ENCODE data around the gene AMN1. TPM values are rescaled to one million over a fixed set of nuclear protein-coding genes. Genes with fewer than 3 reads are reported as not detected.
"Not testable (repeated sequence)": the region's sequence is repeated elsewhere in the genome, so short reads cannot be mapped to it uniquely, and the experiment has no call there.

Gene AMN1
- total RNA-seq, 1 donor from 2014 or later: 3.9 TPM

- no peak for TF ChIP-seq EZH2 (IDR thresholded peaks at IDR 0.05; ENCODE audit: insufficient read depth, low read length)
- TF ChIP-seq, protein P1, sequence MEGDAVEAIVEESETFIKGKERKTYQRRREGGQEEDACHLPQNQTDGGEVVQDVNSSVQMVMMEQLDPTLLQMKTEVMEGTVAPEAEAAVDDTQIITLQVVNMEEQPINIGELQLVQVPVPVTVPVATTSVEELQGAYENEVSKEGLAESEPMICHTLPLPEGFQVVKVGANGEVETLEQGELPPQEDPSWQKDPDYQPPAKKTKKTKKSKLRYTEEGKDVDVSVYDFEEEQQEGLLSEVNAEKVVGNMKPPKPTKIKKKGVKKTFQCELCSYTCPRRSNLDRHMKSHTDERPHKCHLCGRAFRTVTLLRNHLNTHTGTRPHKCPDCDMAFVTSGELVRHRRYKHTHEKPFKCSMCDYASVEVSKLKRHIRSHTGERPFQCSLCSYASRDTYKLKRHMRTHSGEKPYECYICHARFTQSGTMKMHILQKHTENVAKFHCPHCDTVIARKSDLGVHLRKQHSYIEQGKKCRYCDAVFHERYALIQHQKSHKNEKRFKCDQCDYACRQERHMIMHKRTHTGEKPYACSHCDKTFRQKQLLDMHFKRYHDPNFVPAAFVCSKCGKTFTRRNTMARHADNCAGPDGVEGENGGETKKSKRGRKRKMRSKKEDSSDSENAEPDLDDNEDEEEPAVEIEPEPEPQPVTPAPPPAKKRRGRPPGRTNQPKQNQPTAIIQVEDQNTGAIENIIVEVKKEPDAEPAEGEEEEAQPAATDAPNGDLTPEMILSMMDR (IDR thresholded peaks at IDR 0.05; ENCODE audit: insufficient read depth, low read depth, low read length): no peak
- H3K4me2 ChIP-seq (ENCODE audit: low read length): no peak overlapping the region
- H3K9ac ChIP-seq (ENCODE audit: low read length): no peak overlapping the region
- no peaks in the 10 kb centered on the region for H3K9me3 ChIP-seq (ENCODE audit: insufficient read depth, low read depth, low read length)
- H3K27me3 ChIP-seq (ENCODE audit: insufficient read depth, low read length): no peaks in the 10 kb centered on the region
- H3K79me2 ChIP-seq (ENCODE audit: insufficient read depth, low read length): no peaks in the 10 kb centered on the region
- no peak overlapping the region for H3K4me3 ChIP-seq (ENCODE audit: insufficient read depth, low read depth, low read length)
- peaks cover 4% of the 10 kb centered on the region for H3K4me1 Mint-ChIP-seq (ENCODE audit: low read depth, unreplicated experiment)
- H3K4me3 Mint-ChIP-seq (ENCODE audit: unreplicated experiment): no peak overlapping the region
- no peak for DNase-seq (ENCODE audit: low read depth)
- H3K4me1 ChIP-seq (ENCODE audit: insufficient read depth, low read length): no peaks in the 10 kb centered on the region
- no peak overlapping the region for H3K27ac Mint-ChIP-seq (ENCODE audit: unreplicated experiment)
- H3K36me3 ChIP-seq (ENCODE audit: insufficient read depth, low read length): no peaks in the 10 kb centered on the region
- H3K9me3 Mint-ChIP-seq (ENCODE audit: unreplicated experiment): peaks cover 9% of the 10 kb centered on the region
- H3K27ac ChIP-seq (ENCODE audit: low read depth, low read length): no peak overlapping the region
- H2AFZ ChIP-seq (ENCODE audit: low read depth, low read length): no peak overlapping the region
- peaks cover 9% of the 10 kb centered on the region for H3K36me3 Mint-ChIP-seq (ENCODE audit: low read depth, unreplicated experiment)
- no peaks in the 10 kb centered on the region for H3K27me3 Mint-ChIP-seq (ENCODE audit: low read depth, unreplicated experiment)
- no peaks in the 10 kb centered on the region for H4K20me1 ChIP-seq (ENCODE audit: insufficient read depth, low read length)
- FAIRE-seq: no peak
These were observed 15.9 kb downstream of the AMN1 start for GRCh38 chr12:31712877-31713276.

DNA sequence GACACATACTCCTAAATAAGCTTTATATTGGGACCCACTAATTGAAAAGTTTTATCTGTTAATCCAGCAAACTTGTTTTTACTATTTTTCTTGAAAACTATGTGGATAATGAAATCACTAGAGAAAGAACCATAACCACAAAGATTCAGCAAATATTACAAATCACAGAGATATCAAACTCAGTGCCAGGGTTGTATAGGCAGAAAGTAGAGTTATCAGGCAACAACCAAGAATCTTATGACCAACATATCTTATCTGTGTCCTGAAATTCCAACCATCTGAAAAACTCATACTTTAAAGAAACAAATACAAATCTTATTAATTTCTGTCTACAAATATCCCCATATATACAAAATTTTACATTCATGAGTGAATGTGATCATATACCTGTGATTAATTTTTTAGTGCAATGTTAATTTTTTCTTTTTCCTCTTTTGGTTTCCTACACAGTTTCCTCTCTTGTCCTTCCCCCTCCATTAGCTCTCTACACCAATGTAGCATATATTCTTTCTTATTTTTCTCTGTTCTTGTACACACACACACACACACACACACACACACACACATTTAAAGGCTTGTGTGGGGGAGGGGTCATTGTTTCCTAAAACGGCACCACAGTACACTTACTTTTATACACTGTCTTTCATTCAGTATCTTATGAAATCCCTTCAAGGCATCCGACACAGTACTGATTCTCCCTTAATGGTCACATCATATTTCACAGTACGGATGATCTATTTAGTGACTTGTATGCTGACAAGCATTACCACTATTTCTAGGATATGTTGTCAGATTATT lies 18.6 kb downstream of the AMN1 start:
- TF ChIP-seq, protein P1 (IDR thresholded peaks at IDR 0.05; ENCODE audit: insufficient read depth, low read depth, low read length): no peak
- TF ChIP-seq EZH2 (IDR thresholded peaks at IDR 0.05; ENCODE audit: insufficient read depth, low read length): no peak
- Mint-ChIP-seq H3K27ac (ENCODE audit: unreplicated experiment) (no peak overlapping the region), H3K4me3 (ENCODE audit: unreplicated experiment) (no peak overlapping the region), H3K9me3 (ENCODE audit: unreplicated experiment) (peaks cover 12% of the 10 kb centered on the region), H3K4me1 (ENCODE audit: low read depth, unreplicated experiment) (peaks cover 2% of the 10 kb centered on the region), H3K27me3 (ENCODE audit: low read depth, unreplicated experiment) (no peaks in the 10 kb centered on the region), H3K36me3 (ENCODE audit: low read depth, unreplicated experiment) (peaks cover 7% of the 10 kb centered on the region)
- no peaks in the 10 kb centered on the region for H3K9me3 ChIP-seq (ENCODE audit: insufficient read depth, low read depth, low read length)
- H3K9ac ChIP-seq (ENCODE audit: low read length): no peak overlapping the region
- no peak overlapping the region for H2AFZ ChIP-seq (ENCODE audit: low read depth, low read length)
- H3K4me1 ChIP-seq (ENCODE audit: insufficient read depth, low read length): no peaks in the 10 kb centered on the region
- no peaks in the 10 kb centered on the region for H3K79me2 ChIP-seq (ENCODE audit: insufficient read depth, low read length)
- H4K20me1 ChIP-seq (ENCODE audit: insufficient read depth, low read length): no peaks in the 10 kb centered on the region
- no peaks in the 10 kb centered on the region for H3K27me3 ChIP-seq (ENCODE audit: insufficient read depth, low read length)
- FAIRE-seq: no peak
- DNase-seq (ENCODE audit: low read depth): peak; percentile 25
- H3K4me2 ChIP-seq (ENCODE audit: low read length): no peak overlapping the region
- H3K36me3 ChIP-seq (ENCODE audit: insufficient read depth, low read length): no peaks in the 10 kb centered on the region
- no peak overlapping the region for H3K4me3 ChIP-seq (ENCODE audit: insufficient read depth, low read depth, low read length)
- H3K27ac ChIP-seq (ENCODE audit: low read depth, low read length): no peak overlapping the region

DNA sequence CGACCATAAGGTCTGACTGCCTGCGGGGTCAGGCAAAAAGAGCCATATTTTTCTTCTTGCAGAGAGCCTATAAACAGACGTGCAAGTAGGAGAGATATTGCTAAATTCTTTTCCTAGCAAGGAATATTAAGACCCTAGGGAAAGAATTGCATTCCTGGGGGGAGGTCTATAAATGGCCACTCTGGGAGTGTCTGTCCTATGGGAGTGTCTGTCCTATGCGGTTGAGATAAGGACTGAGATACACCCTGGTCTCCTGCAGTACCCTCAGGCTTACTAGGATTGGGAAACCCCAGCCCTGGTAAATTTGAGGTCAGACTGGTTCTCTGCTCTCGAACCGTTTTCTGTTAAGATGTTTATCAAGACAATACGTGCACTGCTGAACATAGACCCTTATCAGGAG lies 20.7 kb downstream of the AMN1 start:
- not testable (repeated sequence) for H3K36me3 Mint-ChIP-seq (ENCODE audit: low read depth, unreplicated experiment); H3K27me3 ChIP-seq (ENCODE audit: insufficient read depth, low read length); H3K4me1 Mint-ChIP-seq (ENCODE audit: low read depth, unreplicated experiment); FAIRE-seq; H3K27me3 Mint-ChIP-seq (ENCODE audit: low read depth, unreplicated experiment); H2AFZ ChIP-seq (ENCODE audit: low read depth, low read length); H3K4me1 ChIP-seq (ENCODE audit: insufficient read depth, low read length); H3K36me3 ChIP-seq (ENCODE audit: insufficient read depth, low read length); H4K20me1 ChIP-seq (ENCODE audit: insufficient read depth, low read length); H3K79me2 ChIP-seq (ENCODE audit: insufficient read depth, low read length); H3K4me2 ChIP-seq (ENCODE audit: low read length); H3K9me3 ChIP-seq (ENCODE audit: insufficient read depth, low read depth, low read length); H3K27ac ChIP-seq (ENCODE audit: low read depth, low read length); DNase-seq (ENCODE audit: low read depth); H3K4me3 Mint-ChIP-seq (ENCODE audit: unreplicated experiment); H3K27ac Mint-ChIP-seq (ENCODE audit: unreplicated experiment); H3K9ac ChIP-seq (ENCODE audit: low read length); H3K4me3 ChIP-seq (ENCODE audit: insufficient read depth, low read depth, low read length)
- H3K9me3 Mint-ChIP-seq (ENCODE audit: unreplicated experiment): peaks cover 12% of the 10 kb centered on the region
